Right cardiac atrium (tissue), 5 donors: ENCODE results near the gene FOXRED1. TPM values are rescaled to one million over a fixed set of nuclear protein-coding genes. Genes with fewer than 3 reads are reported as not detected.

Experiments used
- ATAC-seq, 2 donors: fragments of 200-7000 bp; cut with Tn5 transposase; one replicate each; pipeline versions ENCODE4 v1.8.0 to v1.9.1; 2020; ENCODE audit warnings: moderate library complexity in 2 of 2, mild to moderate bottlenecking in 1 of 2
- DNase-seq, 3 donors: peaks; one replicate each; pipeline ENCODE4 v3.0.0-alpha.2; 2020
- H3K27ac ChIP-seq: one replicate; pipeline ENCODE4 v1.5.1; 2013; ENCODE audit warnings: mild to moderate bottlenecking, low read length, control low read depth, moderate library complexity
- H3K27me3 ChIP-seq: one replicate; pipeline ENCODE4 v1.6.1; 2013; ENCODE audit not compliant: control insufficient read depth, insufficient read depth
- H3K4me1 ChIP-seq: one replicate; pipeline ENCODE4 v1.6.1; 2013; ENCODE audit warnings: low read length; ENCODE audit not compliant: control insufficient read depth, insufficient read depth
- H3K4me3 ChIP-seq: one replicate; pipeline ENCODE4 v1.5.1; 2013; ENCODE audit warnings: low read length, control low read depth
- H3K9me3 ChIP-seq: one replicate; pipeline ENCODE4 v1.6.1; 2013; ENCODE audit warnings: low read length; ENCODE audit not compliant: control insufficient read depth
- WGBS: extraction: QIAGEN DNeasy Blood & Tissue Kit; methylation state at CpG from one replicate; pipeline ENCODE4 v1.1.7; 2013; 5-methylcytosine and 5-hydroxymethylcytosine counted together
- intact Hi-C, 4 donors: fragments of 100-400 bp; cut with DNase I; formaldehyde crosslinking; loops; one replicate each; pipeline versions ENCODE4 v1.11.0 to v1.14.0; 2022 to 2023
- polyA plus RNA-seq: library from polyadenylated mRNA; stranded (reverse); fragments of 200-250 nt; gene quantifications from one replicate; pipeline ENCODE4 v1.2.3, GENCODE V29; 2013
- total RNA-seq, 4 donors: library from RNA; stranded (reverse); fragmentation: NEBNext Ultra II Directional; extraction: Animal tissue kit (Norgen Biotek cat#: 25700); gene quantifications; one replicate each; pipeline ENCODE4 v1.2.1, GENCODE V29; 2021
- donor health status: healthy with polysubstance abuse.
- donor health status: DM: no; HTN: yes; CAD: no.
- donor health status: DM: no; HTN: no; CAD: no.
- donor health status: DM: no; HTN: yes; CAD: no; lungs with severe emphysema.
- donor health status: DM: yes; HTN: yes; CAD: no.

The FOXRED1 gene
- total and polyA plus RNA-seq, 5 donors, result 23.3 to 34.9 (median 26.6) TPM

- DNase-seq, result no peak
- intact Hi-C loops, result no loop called here
- no peaks in the 10 kb centered on the region for H3K9me3 ChIP-seq
- no peaks in the 10 kb centered on the region for H3K27me3 ChIP-seq
- whole genome bisulfite sequencing, result 95% methylated on average over 11 of the region's 11 CpGs
- ATAC-seq, result no peak
- H3K27ac ChIP-seq, result no peak overlapping the region
- H3K4me1 ChIP-seq, result peaks cover 3% of the 10 kb centered on the region
- H3K4me3 ChIP-seq, result no peak overlapping the region
Observed at GRCh38 chr11:126277322-126277721, 8.4 kb downstream of the FOXRED1 start.

GRCh38 chr11:126277780-126278179, 8.8 kb downstream of the FOXRED1 start:
- no peaks in the 10 kb centered on the region for H3K27me3 ChIP-seq
- peaks cover 3% of the 10 kb centered on the region for H3K4me1 ChIP-seq
- no peak for ATAC-seq
- no peaks in the 10 kb centered on the region for H3K9me3 ChIP-seq
- DNase-seq, result no peak
- H3K27ac ChIP-seq, result no peak overlapping the region
- H3K4me3 ChIP-seq, result no peak overlapping the region
- 93% methylated on average over 4 of the region's 4 CpGs for WGBS
- intact Hi-C loops, result no loop called here

GRCh38 chr11:126279191-126279590, 10.2 kb downstream of the FOXRED1 start:
- Histone ChIP-seq H3K4me3 (no peak overlapping the region), H3K27ac (no peak overlapping the region), H3K4me1 (peaks cover 3% of the 10 kb centered on the region), H3K27me3 (no peaks in the 10 kb centered on the region), H3K9me3 (no peaks in the 10 kb centered on the region)
- ATAC-seq (no peak), DNase-seq (no peak)
- intact Hi-C loops, result no loop called here
- 78% methylated on average over 8 of the region's 8 CpGs for whole genome bisulfite sequencing

- no peaks in the 10 kb centered on the region for H3K27me3 ChIP-seq
- H3K9me3 ChIP-seq, result no peaks in the 10 kb centered on the region
- H3K27ac ChIP-seq, result no peak overlapping the region
- 49% methylated on average over 5 of the region's 5 CpGs for WGBS
- intact Hi-C loops, result no loop called here
- ATAC-seq (no peak), DNase-seq (no peak)
- H3K4me1 ChIP-seq, result peaks cover 4% of the 10 kb centered on the region
- no peak overlapping the region for H3K4me3 ChIP-seq
Observed at GRCh38 chr11:126280595-126280994, 11.6 kb downstream of the FOXRED1 start.

- H3K27me3 ChIP-seq, result no peaks in the 10 kb centered on the region
Observed at GRCh38 chr11:126281245-126281644, 12.3 kb downstream of the FOXRED1 start.

GRCh38 chr11:126281666-126282175, 12.8 kb downstream of the FOXRED1 start:
- peak in 1 of 3 donors; percentile 27 for DNase-seq
- 89% methylated on average over 10 of the region's 10 CpGs for WGBS
- Histone ChIP-seq H3K4me3 (no peak overlapping the region), H3K27me3 (no peaks in the 10 kb centered on the region), H3K9me3 (no peaks in the 10 kb centered on the region), H3K4me1 (peaks cover 4% of the 10 kb centered on the region), H3K27ac (no peak overlapping the region)
- intact Hi-C loops, result no loop called here
- ATAC-seq, result no peak

More at GRCh38 chr11:126281245-126281644, 12.3 kb downstream of the FOXRED1 start:
- intact Hi-C loops, result no loop called here
- Histone ChIP-seq H3K4me1 (peaks cover 4% of the 10 kb centered on the region), H3K4me3 (no peak overlapping the region), H3K27ac (no peak overlapping the region), H3K9me3 (no peaks in the 10 kb centered on the region)
- 62% methylated on average over 6 of the region's 6 CpGs for WGBS
- peak in 1 of 3 donors; percentile 35 for DNase-seq
- no peak for ATAC-seq

GRCh38 chr11:126282361-126282735, 13.4 kb downstream of the FOXRED1 start:
- peaks cover 4% of the 10 kb centered on the region for H3K4me1 ChIP-seq
- WGBS, result 2% methylated on average over 15 of the region's 15 CpGs
- intact Hi-C loops, result no loop called here
- ATAC-seq (peak; percentile 80 to 82), DNase-seq (peak; percentile 72 to 91 (median 85))
- H3K27ac ChIP-seq, result peak overlapping the region; percentile 81
- H3K27me3 ChIP-seq, result no peaks in the 10 kb centered on the region
- peak overlapping the region; percentile 80 for H3K4me3 ChIP-seq
- no peaks in the 10 kb centered on the region for H3K9me3 ChIP-seq

- DNase-seq, result peak; percentile 73 to 91 (median 91)
- peak within 1 kb of the TSS; percentile 80 for H3K4me3 ChIP-seq
Observed at GRCh38 chr11:126282736-126283591, 14.0 kb downstream of the FOXRED1 start, which contains the start of gene TIRAP. TSS of gene TIRAP (plus strand) at chr11:126283093. CDS start at chr11:126290895, 7,802 bp downstream.

GRCh38 chr11:126284829-126285228, 15.9 kb downstream of the FOXRED1 start:
- ATAC-seq (no peak), DNase-seq (peak; percentile 55 to 69 (median 67))
- intact Hi-C loops, result no loop called here
- 58% methylated on average over 6 of the region's 6 CpGs for WGBS
- peaks cover 4% of the 10 kb centered on the region for H3K4me1 ChIP-seq
- no peaks in the 10 kb centered on the region for H3K9me3 ChIP-seq
- H3K27me3 ChIP-seq, result no peaks in the 10 kb centered on the region
- no peak overlapping the region for H3K27ac ChIP-seq
- no peak overlapping the region for H3K4me3 ChIP-seq

More at GRCh38 chr11:126282736-126283591, 14.0 kb downstream of the FOXRED1 start, which contains the start of gene TIRAP:
- intact Hi-C loops, result no loop called here
- ATAC-seq, result peak; percentile 92 to 94
- Histone ChIP-seq H3K9me3 (no peaks in the 10 kb centered on the region), H3K4me1 (peaks cover 4% of the 10 kb centered on the region), H3K27me3 (no peaks in the 10 kb centered on the region), H3K27ac (peak within 1 kb of the TSS; percentile 81)
- under 1% methylated on average over 82 of the region's 82 CpGs for WGBS

GRCh38 chr11:126288237-126288636, 19.3 kb downstream of the FOXRED1 start:
- no peak overlapping the region for H3K27ac ChIP-seq
- intact Hi-C loops, result no loop called here
- H3K4me3 ChIP-seq, result no peak overlapping the region
- DNase-seq (no peak), ATAC-seq (no peak)
- H3K27me3 ChIP-seq, result no peaks in the 10 kb centered on the region
- 85% methylated on average over 6 of the region's 6 CpGs for WGBS
- H3K9me3 ChIP-seq, result no peaks in the 10 kb centered on the region
- H3K4me1 ChIP-seq, result peaks cover 2% of the 10 kb centered on the region

GRCh38 chr11:126290887-126291286, 21.9 kb downstream of the FOXRED1 start:
- Histone ChIP-seq H3K27ac (no peak overlapping the region), H3K27me3 (no peaks in the 10 kb centered on the region), H3K9me3 (no peaks in the 10 kb centered on the region), H3K4me1 (no peaks in the 10 kb centered on the region), H3K4me3 (no peak overlapping the region)
- DNase-seq (peak in 1 of 3 donors; percentile 51), ATAC-seq (peak; percentile 7 to 14)
- 78% methylated on average over 12 of the region's 12 CpGs for WGBS
- intact Hi-C loops, result no loop called here
